GM18502 (cell line): ENCODE results near the gene OAS2.

Experiments used
- ATAC-seq: cut with Tn5 transposase; IDR thresholded peaks from one replicate; pipeline ENCODE4 v1.9.1; 2021; ENCODE audit warnings: mild to moderate bottlenecking; ENCODE audit not compliant: unreplicated experiment, poor library complexity

OAS2 gene, protein sequence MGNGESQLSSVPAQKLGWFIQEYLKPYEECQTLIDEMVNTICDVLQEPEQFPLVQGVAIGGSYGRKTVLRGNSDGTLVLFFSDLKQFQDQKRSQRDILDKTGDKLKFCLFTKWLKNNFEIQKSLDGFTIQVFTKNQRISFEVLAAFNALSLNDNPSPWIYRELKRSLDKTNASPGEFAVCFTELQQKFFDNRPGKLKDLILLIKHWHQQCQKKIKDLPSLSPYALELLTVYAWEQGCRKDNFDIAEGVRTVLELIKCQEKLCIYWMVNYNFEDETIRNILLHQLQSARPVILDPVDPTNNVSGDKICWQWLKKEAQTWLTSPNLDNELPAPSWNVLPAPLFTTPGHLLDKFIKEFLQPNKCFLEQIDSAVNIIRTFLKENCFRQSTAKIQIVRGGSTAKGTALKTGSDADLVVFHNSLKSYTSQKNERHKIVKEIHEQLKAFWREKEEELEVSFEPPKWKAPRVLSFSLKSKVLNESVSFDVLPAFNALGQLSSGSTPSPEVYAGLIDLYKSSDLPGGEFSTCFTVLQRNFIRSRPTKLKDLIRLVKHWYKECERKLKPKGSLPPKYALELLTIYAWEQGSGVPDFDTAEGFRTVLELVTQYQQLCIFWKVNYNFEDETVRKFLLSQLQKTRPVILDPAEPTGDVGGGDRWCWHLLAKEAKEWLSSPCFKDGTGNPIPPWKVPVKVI

GRCh38 chr12:112978163-112979040 lies at the start of gene OAS2:
Gene OAS2 (plus strand): TSS chr12:112978519. CDS start chr12:112978609, 90 bp downstream.
- peak; percentile 88 for ATAC-seq

GRCh38 chr12:112928978-112929377 lies 49.3 kb upstream of the OAS2 start:
- ATAC-seq: no peak

- no peak for ATAC-seq
Observed at GRCh38 chr12:112929715-112930114, 48.6 kb upstream of the OAS2 start.

GRCh38 chr12:112930350-112930749 lies 48.0 kb upstream of the OAS2 start:
- ATAC-seq: no peak

GRCh38 chr12:112932485-112933128 lies 45.7 kb upstream of the OAS2 start:
- no peak for ATAC-seq

GRCh38 chr12:112933129-112933505 lies 45.2 kb upstream of the OAS2 start:
- no peak for ATAC-seq

GRCh38 chr12:112936264-112936663 lies 42.1 kb upstream of the OAS2 start:
- no peak for ATAC-seq

GRCh38 chr12:112936927-112937326 lies 41.4 kb upstream of the OAS2 start:
- no peak for ATAC-seq

GRCh38 chr12:112937741-112938719 lies 40.3 kb upstream of the OAS2 start, which contains the start of gene OAS3:
Gene OAS3 (plus strand): TSS chr12:112938474. CDS start chr12:112938531, 57 bp downstream.
- peak; percentile 36 for ATAC-seq

DNA sequence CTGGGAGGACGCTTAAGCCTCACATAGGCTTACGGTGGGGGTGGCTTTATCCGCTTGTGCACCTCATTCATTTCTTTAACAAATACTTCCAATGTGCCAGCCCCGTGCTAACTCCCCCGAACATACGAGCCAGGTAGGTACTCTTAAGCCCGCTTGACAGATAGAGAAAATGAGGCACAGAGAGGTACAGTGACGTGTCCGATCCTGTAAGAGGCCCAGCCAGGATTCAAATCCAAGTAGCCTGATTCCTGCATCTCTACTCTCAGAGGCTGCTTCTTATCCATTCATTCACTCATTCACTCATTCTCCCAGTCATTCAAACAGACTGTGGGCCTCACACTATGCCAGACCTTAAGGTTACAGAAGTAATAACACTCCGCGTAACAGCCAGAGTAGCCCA lies 39.6 kb upstream of the OAS2 start:
- no peak for ATAC-seq

- ATAC-seq: peak; percentile 77
Observed at GRCh38 chr12:112939761-112940381, 38.4 kb upstream of the OAS2 start.

DNA sequence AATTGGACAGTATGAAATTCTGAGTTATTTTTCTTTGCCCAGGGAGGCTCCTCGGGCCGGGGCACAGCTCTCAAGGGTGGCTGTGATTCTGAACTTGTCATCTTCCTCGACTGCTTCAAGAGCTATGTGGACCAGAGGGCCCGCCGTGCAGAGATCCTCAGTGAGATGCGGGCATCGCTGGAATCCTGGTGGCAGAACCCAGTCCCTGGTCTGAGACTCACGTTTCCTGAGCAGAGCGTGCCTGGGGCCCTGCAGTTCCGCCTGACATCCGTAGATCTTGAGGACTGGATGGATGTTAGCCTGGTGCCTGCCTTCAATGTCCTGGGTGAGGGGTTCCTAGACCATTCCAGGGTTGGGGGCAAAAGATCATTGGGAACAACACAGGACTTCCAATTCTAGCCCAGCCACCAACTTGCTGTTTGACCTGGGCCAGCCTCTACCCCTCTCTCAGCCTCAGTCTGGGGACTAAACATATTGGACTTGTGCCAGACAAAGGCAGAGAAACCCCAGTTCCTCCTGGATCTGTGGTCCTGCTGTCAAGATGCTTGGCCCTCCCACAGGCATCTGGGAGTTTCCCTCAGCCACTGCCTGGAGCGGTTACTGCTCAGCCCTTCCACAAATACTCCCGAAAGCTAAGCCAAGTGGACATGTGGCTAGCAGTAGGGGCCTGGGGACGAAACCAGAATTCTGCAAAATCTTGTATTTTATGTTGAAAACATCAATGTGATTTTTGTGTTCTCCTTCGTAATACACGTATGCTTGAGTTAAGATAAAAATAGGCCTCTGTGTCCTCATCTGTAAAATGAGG lies 36.6 kb upstream of the OAS2 start:
- ATAC-seq: no peak

DNA sequence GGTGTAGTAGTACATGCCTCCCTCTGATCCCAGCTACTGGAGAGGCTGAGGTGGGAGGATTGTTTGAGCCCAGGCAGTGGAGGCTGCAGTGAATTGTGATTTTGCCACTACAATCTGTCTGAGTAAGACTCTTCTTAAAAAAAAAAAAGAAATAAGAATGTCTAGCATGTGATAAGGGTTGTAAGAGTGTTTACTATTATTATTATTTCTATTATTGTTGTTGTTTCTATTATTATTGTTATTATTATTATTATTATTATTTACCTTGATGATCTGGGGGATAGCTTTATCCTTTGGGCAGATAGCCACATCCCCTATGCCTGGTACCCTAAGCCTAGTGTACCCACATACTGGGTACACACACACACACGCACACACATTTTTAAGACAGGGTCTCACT lies 35.7 kb upstream of the OAS2 start:
- no peak for ATAC-seq

GRCh38 chr12:112944024-112944690 lies 34.2 kb upstream of the OAS2 start:
- ATAC-seq: no peak

- ATAC-seq: no peak
Observed at GRCh38 chr12:112945515-112945914, 32.8 kb upstream of the OAS2 start.

GRCh38 chr12:112946236-112947000 lies 31.9 kb upstream of the OAS2 start:
- ATAC-seq: no peak

DNA sequence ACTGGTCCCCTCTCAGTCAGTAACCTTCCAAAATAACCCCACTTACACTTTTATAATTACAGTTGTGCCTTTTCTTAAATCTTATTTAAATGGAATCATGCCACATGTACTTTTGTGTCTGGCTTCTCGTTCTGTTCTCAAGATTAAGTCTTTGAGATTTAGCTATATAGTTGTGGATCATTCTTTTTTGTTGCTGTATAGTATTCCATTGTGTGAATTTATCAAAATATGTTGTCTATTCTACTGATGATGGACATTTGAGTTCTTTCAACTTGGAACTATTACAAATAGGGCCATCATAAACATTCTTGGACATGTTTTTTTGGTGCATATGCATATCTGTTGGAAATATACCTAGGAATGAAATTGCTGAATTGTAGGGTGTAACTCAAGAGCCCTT lies 31.0 kb upstream of the OAS2 start:
- ATAC-seq: no peak
